Bronchial epithelial cell (primary cell): ENCODE measurements around the gene CNTNAP2. TPM values are rescaled to one million over a fixed set of nuclear protein-coding genes. Genes with fewer than 3 reads are reported as not detected.

ENCODE experiments used
- DNase-seq: peaks from one replicate; pipeline ENCODE4 v3.0.0-alpha.2; 2010; ENCODE audit warnings: low read depth
- FAIRE-seq: peaks from 2 replicates; lab custom pipeline; 2011; peaks lifted over from hg19 to GRCh38; lab: Jason Lieb, UNC
- H3K27me3 ChIP-seq: 2 replicates; pipeline ENCODE4 v1.5.1; 2011; ENCODE audit warnings: low read length; ENCODE audit not compliant: control insufficient read depth, insufficient read depth
- H3K36me3 ChIP-seq: 2 replicates; pipeline ENCODE4 v1.5.1; 2011; ENCODE audit warnings: low read length; ENCODE audit not compliant: control insufficient read depth, insufficient read depth
- H3K4me3 ChIP-seq: 2 replicates; pipeline ENCODE4 v1.5.1; 2011; ENCODE audit warnings: mild to moderate bottlenecking, low read depth, low read length, control low read depth
- total RNA-seq: library from RNA; depleted of rRNA; stranded (reverse); fragments of >200 nt; gene quantifications from 2 replicates; pipeline ENCODE4 v1.2.1, GENCODE V29; 2014
- TF ChIP-seq, protein P1 (sequence below): IDR thresholded peaks from 2 replicates; pipeline ENCODE4 v1.5.1; 2011; ENCODE audit warnings: mild to moderate bottlenecking, moderate library complexity, low read length, control low read depth, inconsistent platforms; ENCODE audit not compliant: insufficient read depth, severe bottlenecking

Gene CNTNAP2
- total RNA-seq, 1 donor from 2014 or later, result 0.26 TPM

DNA sequence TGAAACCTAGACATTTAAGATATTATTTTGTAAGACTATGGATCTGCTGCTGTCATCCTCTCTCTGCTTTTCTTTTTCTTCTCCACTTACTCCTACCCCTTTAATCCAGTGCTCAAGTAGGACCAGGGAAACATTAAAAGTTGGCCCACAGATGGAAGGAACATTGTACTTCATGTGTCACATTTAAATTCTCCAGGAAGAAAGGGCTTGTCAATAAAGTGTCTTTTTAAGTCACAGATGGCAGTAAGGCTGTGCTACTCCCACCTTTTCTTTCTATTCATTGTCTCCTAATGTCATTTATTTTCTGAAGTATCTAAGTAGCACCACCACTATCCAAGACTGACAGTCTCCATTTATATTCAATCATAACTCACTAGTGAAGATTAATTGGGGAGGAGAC is 1736.2 kb downstream of the CNTNAP2 start:
- FAIRE-seq (no peak), DNase-seq (no peak)
- H3K27me3 ChIP-seq, result no peaks in the 10 kb centered on the region
- TF ChIP-seq, protein P1, sequence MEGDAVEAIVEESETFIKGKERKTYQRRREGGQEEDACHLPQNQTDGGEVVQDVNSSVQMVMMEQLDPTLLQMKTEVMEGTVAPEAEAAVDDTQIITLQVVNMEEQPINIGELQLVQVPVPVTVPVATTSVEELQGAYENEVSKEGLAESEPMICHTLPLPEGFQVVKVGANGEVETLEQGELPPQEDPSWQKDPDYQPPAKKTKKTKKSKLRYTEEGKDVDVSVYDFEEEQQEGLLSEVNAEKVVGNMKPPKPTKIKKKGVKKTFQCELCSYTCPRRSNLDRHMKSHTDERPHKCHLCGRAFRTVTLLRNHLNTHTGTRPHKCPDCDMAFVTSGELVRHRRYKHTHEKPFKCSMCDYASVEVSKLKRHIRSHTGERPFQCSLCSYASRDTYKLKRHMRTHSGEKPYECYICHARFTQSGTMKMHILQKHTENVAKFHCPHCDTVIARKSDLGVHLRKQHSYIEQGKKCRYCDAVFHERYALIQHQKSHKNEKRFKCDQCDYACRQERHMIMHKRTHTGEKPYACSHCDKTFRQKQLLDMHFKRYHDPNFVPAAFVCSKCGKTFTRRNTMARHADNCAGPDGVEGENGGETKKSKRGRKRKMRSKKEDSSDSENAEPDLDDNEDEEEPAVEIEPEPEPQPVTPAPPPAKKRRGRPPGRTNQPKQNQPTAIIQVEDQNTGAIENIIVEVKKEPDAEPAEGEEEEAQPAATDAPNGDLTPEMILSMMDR, result no peak
- no peak overlapping the region for H3K4me3 ChIP-seq
- H3K36me3 ChIP-seq, result no peaks in the 10 kb centered on the region

DNA sequence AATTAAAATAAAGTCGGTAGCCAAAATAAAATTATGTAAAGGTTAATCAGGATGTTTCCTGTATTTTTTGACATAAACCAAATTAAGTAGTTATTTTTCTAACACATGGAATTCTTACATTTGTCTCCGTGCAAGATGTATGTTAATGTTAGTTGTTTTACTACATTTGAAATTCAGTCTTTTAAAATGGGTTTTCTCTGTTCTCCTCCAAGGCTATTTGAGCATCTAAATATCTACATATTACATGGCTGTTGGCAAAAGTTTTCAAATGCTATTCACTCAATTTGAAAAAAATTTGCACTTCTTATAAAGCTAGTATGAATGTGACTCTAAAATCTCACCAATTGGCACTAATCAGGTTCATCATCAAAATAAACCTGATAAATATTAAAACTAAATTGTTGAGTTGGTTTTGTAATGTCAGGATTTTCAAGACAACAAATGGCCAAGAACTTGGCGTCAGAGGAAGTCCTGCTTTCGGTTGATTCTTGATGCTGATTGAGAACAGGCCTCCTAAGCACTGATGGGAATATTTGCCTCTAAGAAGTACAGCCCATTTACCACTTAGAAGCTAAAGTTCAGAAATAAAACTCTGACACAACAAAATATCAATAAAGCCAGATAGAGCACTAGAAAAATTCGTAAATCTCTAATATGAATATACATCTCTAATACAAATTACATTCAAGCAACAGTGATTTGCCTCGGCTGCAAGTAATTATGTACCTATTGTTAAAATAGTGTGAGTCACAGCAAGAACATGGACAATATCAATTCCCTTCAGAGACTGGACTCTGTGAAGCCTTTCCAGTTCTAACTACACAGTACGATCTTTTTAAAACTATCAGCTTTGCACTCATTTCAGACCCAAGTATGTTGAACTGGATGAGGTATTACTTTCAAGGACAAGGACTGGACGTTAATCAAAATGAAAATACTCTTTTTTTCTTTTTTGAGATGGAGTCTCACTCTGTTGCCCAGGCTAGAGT is 1740.8 kb downstream of the CNTNAP2 start:
- DNase-seq (no peak), FAIRE-seq (no peak)
- Histone ChIP-seq H3K36me3 (no peaks in the 10 kb centered on the region), H3K4me3 (no peak overlapping the region), H3K27me3 (no peaks in the 10 kb centered on the region)
- TF ChIP-seq, protein P1, result no peak

DNA sequence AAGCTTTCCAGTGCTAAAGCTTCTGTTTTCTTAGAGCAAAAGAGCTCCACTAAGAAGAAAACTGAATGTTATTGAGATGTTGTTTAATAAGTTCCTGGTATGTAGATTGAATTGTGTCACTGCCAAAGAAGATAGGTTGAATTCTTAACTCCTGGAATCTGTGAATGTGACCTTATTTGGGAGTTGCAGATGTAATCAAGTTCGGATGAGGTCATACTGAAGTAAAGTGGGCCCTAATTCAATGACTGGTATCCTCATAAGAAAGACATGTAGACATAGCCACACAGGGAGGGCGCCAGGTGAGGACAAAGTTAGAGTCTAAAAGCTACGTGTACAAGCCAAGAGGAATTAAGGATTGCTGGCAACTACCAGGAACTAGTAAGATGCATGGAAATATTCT is 1741.8 kb downstream of the CNTNAP2 start:
- TF ChIP-seq, protein P1, result no peak
- Histone ChIP-seq H3K36me3 (no peaks in the 10 kb centered on the region), H3K4me3 (no peak overlapping the region), H3K27me3 (no peaks in the 10 kb centered on the region)
- FAIRE-seq (no peak), DNase-seq (no peak)

DNA sequence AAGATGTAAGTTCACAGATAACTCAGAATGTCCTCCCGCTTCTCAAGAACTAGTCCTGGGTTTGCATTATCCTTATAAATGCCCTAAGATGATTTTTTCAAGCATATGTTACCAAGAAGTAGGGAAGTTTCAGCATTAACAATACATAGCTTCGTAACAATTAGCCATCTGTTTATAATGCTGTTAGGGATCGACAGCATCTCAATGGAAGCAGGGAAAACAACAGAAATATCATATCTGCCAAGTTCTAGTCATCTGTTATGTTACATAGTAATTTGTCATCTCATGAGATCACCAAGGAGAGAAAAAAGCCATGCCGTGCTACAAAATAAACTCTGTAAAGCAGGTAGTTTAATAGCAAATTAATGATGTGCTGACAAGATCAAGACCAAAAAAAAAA is 1742.4 kb downstream of the CNTNAP2 start:
- DNase-seq (no peak), FAIRE-seq (no peak)
- Histone ChIP-seq H3K36me3 (no peaks in the 10 kb centered on the region), H3K27me3 (no peaks in the 10 kb centered on the region), H3K4me3 (no peak overlapping the region)
- TF ChIP-seq, protein P1, result no peak

DNA sequence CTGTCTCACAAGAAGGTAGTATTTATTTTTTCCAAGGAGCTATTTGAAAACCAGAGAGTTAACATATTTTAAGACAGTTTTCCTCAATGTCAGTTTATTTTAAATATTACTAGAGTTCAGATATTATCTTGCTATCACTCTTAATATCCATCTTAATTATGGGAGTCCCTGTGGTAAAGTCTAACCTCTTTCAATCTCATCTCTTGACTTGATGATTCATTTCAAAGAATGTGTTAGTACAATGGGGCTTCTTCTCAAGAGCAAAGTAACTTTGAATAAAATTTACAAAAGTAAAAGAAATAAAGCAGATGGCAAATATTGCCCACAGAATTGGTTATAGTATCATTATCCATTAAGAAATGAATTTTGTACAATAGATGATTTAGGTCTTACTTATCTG is 1742.9 kb downstream of the CNTNAP2 start:
- TF ChIP-seq, protein P1, result no peak
- Histone ChIP-seq H3K27me3 (no peaks in the 10 kb centered on the region), H3K36me3 (no peaks in the 10 kb centered on the region), H3K4me3 (no peak overlapping the region)
- no peak for FAIRE-seq
- no peak for DNase-seq
